T-helper 17 cell (primary cell): Measurements from ENCODE around the gene DGLUCY. TPM values are rescaled to one million over a fixed set of nuclear protein-coding genes. Genes with fewer than 3 reads are reported as not detected.
"Not testable (repeated sequence)": the region's sequence is repeated elsewhere in the genome, so short reads cannot be mapped to it uniquely, and the experiment has no call there.

ENCODE experiments used
- ATAC-seq: fragments of 150-1000 bp; cut with Tn5 transposase; 2 replicates; pipeline ENCODE4 v1.10.0; 2021; ENCODE audit warnings: mild to moderate bottlenecking, moderate library complexity
- DNase-seq, 3 donors: peaks; one replicate each; pipeline versions ENCODE4 v3.0.0 to v3.0.0-alpha.2; 2020 to 2021
- H3K9me3 ChIP-seq: one replicate; pipeline ENCODE4 v1.7.0; 2013; ENCODE audit warnings: low read length, mild to moderate bottlenecking; ENCODE audit not compliant: control insufficient read depth, poor library complexity, severe bottlenecking
- H3K27ac Mint-ChIP-seq: one replicate; pipeline ENCODE4 v1.8.0; 2022; ENCODE audit warnings: mild to moderate bottlenecking, moderate library complexity, mixed read lengths
- H3K27me3 Mint-ChIP-seq: one replicate; pipeline ENCODE4 v1.8.0; 2022; ENCODE audit warnings: mixed read lengths
- H3K36me3 Mint-ChIP-seq: one replicate; pipeline ENCODE4 v1.8.0; 2022; ENCODE audit warnings: low read depth, mixed read lengths
- H3K4me1 Mint-ChIP-seq: one replicate; pipeline ENCODE4 v1.8.0; 2022; ENCODE audit warnings: mild to moderate bottlenecking, mixed read lengths
- H3K4me3 Mint-ChIP-seq: one replicate; pipeline ENCODE4 v1.8.0; 2022; ENCODE audit warnings: mild to moderate bottlenecking, moderate library complexity, mixed read lengths
- total RNA-seq, 4 donors: library from RNA in 2 of 4; stranded (reverse) in 2 of 4; gene quantifications; one replicate each; pipeline ENCODE4 v1.2.3 and lab custom pipeline; 2022 to 2026

DGLUCY gene
- total RNA-seq, 2 donors from 2014 or later = 81.7 to 86.0 TPM

- ATAC-seq = no peak
- peaks cover 40% of the 10 kb centered on the region for H3K4me1 Mint-ChIP-seq
- H3K27me3 Mint-ChIP-seq = no peaks in the 10 kb centered on the region
- H3K36me3 Mint-ChIP-seq = peaks cover 4% of the 10 kb centered on the region
- H3K4me3 Mint-ChIP-seq = peak overlapping the region; percentile 82
- no peak for DNase-seq
- peak overlapping the region; percentile 90 for H3K27ac Mint-ChIP-seq
- H3K9me3 ChIP-seq = no peaks in the 10 kb centered on the region
Observed at GRCh38 chr14:91263329-91263728, 149.5 kb downstream of the DGLUCY start.

- H3K9me3 ChIP-seq = no peaks in the 10 kb centered on the region
- no peak for DNase-seq
- H3K36me3 Mint-ChIP-seq = peaks cover 9% of the 10 kb centered on the region
- H3K27ac Mint-ChIP-seq = peak overlapping the region; percentile 90
- peaks cover 44% of the 10 kb centered on the region for H3K4me1 Mint-ChIP-seq
- H3K4me3 Mint-ChIP-seq = peak overlapping the region; percentile 88
- no peaks in the 10 kb centered on the region for H3K27me3 Mint-ChIP-seq
- peak; percentile 47 for ATAC-seq
Observed at GRCh38 chr14:91264151-91265150, 150.6 kb downstream of the DGLUCY start.

GRCh38 chr14:91265404-91265803, 151.5 kb downstream of the DGLUCY start:
- H3K27me3 Mint-ChIP-seq = no peaks in the 10 kb centered on the region
- H3K4me3 Mint-ChIP-seq = peak overlapping the region; percentile 88
- H3K9me3 ChIP-seq = no peaks in the 10 kb centered on the region
- H3K4me1 Mint-ChIP-seq = peaks cover 48% of the 10 kb centered on the region
- H3K27ac Mint-ChIP-seq = peak overlapping the region; percentile 90
- DNase-seq (no peak), ATAC-seq (no peak)
- H3K36me3 Mint-ChIP-seq = peaks cover 9% of the 10 kb centered on the region

- H3K4me1 Mint-ChIP-seq = peaks cover 47% of the 10 kb centered on the region
- ATAC-seq, H3K27ac Mint-ChIP-seq, DNase-seq, H3K27me3 Mint-ChIP-seq, H3K36me3 Mint-ChIP-seq, H3K4me3 Mint-ChIP-seq, H3K9me3 ChIP-seq: not testable (repeated sequence)
Observed at GRCh38 chr14:91266276-91266675, 152.4 kb downstream of the DGLUCY start.

GRCh38 chr14:91267965-91268437, 154.1 kb downstream of the DGLUCY start:
- peak overlapping the region; percentile 79 for H3K27ac Mint-ChIP-seq
- H3K4me1 Mint-ChIP-seq = peaks cover 42% of the 10 kb centered on the region
- DNase-seq = no peak
- no peak for ATAC-seq
- no peaks in the 10 kb centered on the region for H3K27me3 Mint-ChIP-seq
- no peaks in the 10 kb centered on the region for H3K9me3 ChIP-seq
- no peak overlapping the region for H3K4me3 Mint-ChIP-seq
- H3K36me3 Mint-ChIP-seq = peaks cover 12% of the 10 kb centered on the region

GRCh38 chr14:91269076-91269991, 155.5 kb downstream of the DGLUCY start:
- Mint-ChIP-seq H3K4me3 (no peak overlapping the region), H3K27ac (no peak overlapping the region), H3K36me3 (peaks cover 12% of the 10 kb centered on the region), H3K4me1 (peaks cover 32% of the 10 kb centered on the region), H3K27me3 (no peaks in the 10 kb centered on the region)
- no peaks in the 10 kb centered on the region for H3K9me3 ChIP-seq
- DNase-seq (no peak), ATAC-seq (no peak)

- DNase-seq (no peak), ATAC-seq (no peak)
- H3K4me1 Mint-ChIP-seq = peaks cover 30% of the 10 kb centered on the region
- H3K36me3 Mint-ChIP-seq = peaks cover 12% of the 10 kb centered on the region
- H3K27me3 Mint-ChIP-seq = no peaks in the 10 kb centered on the region
- H3K9me3 ChIP-seq = no peaks in the 10 kb centered on the region
- H3K4me3 Mint-ChIP-seq = no peak overlapping the region
- H3K27ac Mint-ChIP-seq = no peak overlapping the region
Observed at GRCh38 chr14:91270188-91270587, 156.3 kb downstream of the DGLUCY start.

GRCh38 chr14:91270619-91271018, 156.7 kb downstream of the DGLUCY start:
- Mint-ChIP-seq H3K4me3 (no peak overlapping the region), H3K27ac (no peak overlapping the region), H3K4me1 (peaks cover 26% of the 10 kb centered on the region), H3K36me3 (peaks cover 12% of the 10 kb centered on the region), H3K27me3 (no peaks in the 10 kb centered on the region)
- DNase-seq = no peak
- no peaks in the 10 kb centered on the region for H3K9me3 ChIP-seq
- ATAC-seq = no peak

GRCh38 chr14:91271639-91272038, 157.8 kb downstream of the DGLUCY start:
- no peak overlapping the region for H3K4me3 Mint-ChIP-seq
- H3K27ac Mint-ChIP-seq = peak overlapping the region; percentile 53
- H3K36me3 Mint-ChIP-seq = peaks cover 12% of the 10 kb centered on the region
- DNase-seq (no peak), ATAC-seq (no peak)
- H3K27me3 Mint-ChIP-seq = no peaks in the 10 kb centered on the region
- peaks cover 22% of the 10 kb centered on the region for H3K4me1 Mint-ChIP-seq
- H3K9me3 ChIP-seq = no peaks in the 10 kb centered on the region

- no peaks in the 10 kb centered on the region for H3K9me3 ChIP-seq
- no peaks in the 10 kb centered on the region for H3K27me3 Mint-ChIP-seq
- peaks cover 12% of the 10 kb centered on the region for H3K36me3 Mint-ChIP-seq
- H3K4me3 Mint-ChIP-seq = no peak overlapping the region
- ATAC-seq (no peak), DNase-seq (no peak)
- H3K4me1 Mint-ChIP-seq = peaks cover 19% of the 10 kb centered on the region
- H3K27ac Mint-ChIP-seq = peak overlapping the region; percentile 53
Observed at GRCh38 chr14:91272341-91273272, 158.7 kb downstream of the DGLUCY start.

GRCh38 chr14:91273273-91273884, 159.5 kb downstream of the DGLUCY start:
- H3K27ac Mint-ChIP-seq = no peak overlapping the region
- no peak overlapping the region for H3K4me3 Mint-ChIP-seq
- no peaks in the 10 kb centered on the region for H3K9me3 ChIP-seq
- peaks cover 8% of the 10 kb centered on the region for H3K36me3 Mint-ChIP-seq
- peaks cover 12% of the 10 kb centered on the region for H3K4me1 Mint-ChIP-seq
- ATAC-seq (no peak), DNase-seq (no peak)
- no peaks in the 10 kb centered on the region for H3K27me3 Mint-ChIP-seq

- peaks cover 9% of the 10 kb centered on the region for H3K4me1 Mint-ChIP-seq
Observed at GRCh38 chr14:91273885-91274273, 160.0 kb downstream of the DGLUCY start.

More at GRCh38 chr14:91273885-91274273, 160.0 kb downstream of the DGLUCY start:
- no peaks in the 10 kb centered on the region for H3K9me3 ChIP-seq
- DNase-seq = no peak
- ATAC-seq = no peak
- H3K27ac Mint-ChIP-seq = no peak overlapping the region
- H3K4me3 Mint-ChIP-seq = no peak overlapping the region
- peaks cover 7% of the 10 kb centered on the region for H3K36me3 Mint-ChIP-seq
- H3K27me3 Mint-ChIP-seq = no peaks in the 10 kb centered on the region
